Stimulated activated CD4-positive, alpha-beta T cell treated with anti-CD3 and anti-CD28 coated beads, TNF-alpha, amount 100 ng/mL, for 4 hours (primary cell): Measurements from ENCODE around the gene SEZ6L.

ENCODE experiments used
- DNase-seq, 3 experiments: peaks; one replicate each; pipeline ENCODE4 v3.0.0-alpha.2; 2020; ENCODE audit warnings: low read depth in 3 of 3

The SEZ6L gene

DNA sequence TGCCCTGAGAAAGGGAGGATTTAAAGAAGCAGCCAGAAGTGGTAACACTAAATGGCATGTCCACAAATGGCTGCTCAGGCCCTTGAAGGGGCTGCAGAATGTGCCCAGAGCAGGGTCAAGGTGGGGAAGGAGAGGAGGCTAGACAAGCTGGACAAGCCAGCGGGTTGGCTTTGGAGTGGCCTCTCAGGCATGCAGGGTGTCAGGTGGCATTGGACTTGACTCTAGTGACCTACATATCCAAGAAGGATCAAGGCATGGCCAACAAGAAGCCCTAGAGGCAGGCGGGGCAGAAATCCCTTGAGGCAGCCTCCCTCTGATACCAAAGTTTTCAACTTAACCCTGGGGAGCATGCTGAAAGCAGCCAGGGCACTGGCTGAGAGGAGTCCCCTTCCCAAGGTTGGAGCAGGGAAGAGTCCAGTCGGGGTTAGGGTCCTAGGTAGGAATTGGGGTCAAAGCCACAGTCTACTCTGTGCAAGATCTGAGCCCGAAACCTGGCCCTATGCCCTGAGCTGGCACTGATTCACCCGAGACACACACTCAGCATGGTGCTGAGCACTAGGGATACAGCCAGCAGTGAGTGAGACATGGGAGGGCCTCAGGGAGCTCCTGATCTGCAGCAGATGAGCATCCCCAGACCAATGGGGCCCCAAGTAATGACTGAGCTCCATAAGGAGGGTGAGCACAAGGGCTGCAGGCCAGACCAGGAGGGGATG is 164.0 kb downstream of the SEZ6L start:
- DNase-seq, result no peak

DNA sequence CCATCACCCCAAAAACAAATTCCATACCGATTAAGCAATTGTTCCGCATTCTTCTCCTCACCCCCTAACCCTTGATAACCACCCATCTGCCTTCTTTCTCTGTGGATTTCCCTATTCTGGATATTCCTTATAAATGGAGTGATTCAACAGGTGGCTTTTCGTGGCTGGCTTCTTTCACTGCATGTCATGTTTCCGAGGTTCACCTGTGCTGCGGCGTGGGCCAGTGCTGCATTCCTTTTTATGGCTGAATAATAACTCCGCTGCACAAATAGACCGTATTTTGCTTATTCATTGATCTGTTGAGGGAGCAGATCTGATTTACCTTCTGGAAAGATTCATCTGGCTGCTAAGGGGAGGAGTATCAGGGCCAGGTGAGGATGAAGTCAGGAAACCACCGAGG is 165.0 kb downstream of the SEZ6L start:
- DNase-seq, result no peak

DNA sequence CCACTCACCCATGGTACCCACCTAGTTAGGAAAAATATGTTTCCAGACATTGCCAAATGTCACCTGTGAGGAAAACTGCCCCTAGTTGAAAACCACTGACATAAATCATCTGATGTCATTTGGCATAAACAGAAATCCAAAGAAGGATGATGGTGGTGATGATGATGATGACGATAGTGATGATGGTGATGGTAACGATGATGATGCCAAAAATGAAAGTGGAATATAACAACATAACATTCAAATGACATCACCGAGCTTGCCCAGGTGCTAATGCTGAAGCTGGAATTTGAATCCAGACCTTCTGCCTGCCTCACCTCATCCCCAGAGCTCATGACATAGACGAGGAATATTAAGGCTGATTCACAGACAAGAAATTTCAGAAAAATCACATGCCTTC is 167.5 kb downstream of the SEZ6L start:
- no peak for DNase-seq

DNA sequence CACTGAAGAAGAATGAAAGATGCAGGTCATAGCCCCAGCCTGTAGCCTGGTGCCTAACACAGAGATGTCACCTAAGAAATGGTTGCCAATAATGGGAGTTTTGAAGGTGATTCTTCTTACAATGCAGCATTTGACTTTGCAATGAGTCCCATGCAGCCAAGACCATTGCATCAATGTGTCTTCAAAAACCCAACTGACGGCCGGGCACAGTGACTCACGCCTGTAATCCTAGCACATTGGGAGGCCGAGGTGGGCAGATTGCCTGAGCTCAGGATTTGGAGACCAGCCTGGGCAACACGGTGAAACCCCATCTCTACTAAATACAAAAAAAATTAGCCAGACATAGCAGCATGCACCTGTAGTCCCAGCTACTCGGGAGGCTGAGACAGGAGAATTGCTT is 170.5 kb downstream of the SEZ6L start:
- DNase-seq, result no peak

DNA sequence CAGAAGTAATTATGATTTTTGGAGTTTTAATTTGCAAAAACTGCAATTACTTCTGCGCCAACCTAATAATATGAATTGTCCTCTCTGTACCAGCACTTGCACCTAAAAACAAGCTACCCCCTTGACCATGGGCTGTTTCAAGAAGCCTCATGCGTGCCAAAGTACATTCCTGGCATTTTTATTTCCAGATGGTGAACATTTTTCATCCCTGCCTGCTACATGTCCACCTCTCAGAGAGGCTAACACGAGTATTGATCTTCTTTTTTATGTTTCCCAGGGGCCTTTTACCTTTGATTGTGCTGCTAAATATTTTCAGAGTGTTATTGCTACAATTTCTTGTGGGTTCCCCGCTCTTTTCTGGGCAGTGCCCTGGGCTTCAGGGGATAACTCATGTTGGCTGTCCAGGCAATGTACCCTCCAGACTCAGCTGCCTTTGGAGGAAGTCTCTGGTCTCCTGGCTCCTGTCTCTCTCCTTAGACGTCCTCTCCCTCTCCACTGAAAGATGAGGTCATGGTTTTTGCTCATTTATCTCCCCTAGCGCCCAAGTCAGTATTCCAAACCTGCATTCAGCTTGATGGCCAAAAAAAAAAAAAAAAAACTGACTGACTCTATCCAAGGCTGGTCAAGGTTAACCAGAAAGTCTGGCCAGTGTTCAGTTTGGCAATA is 173.6 kb downstream of the SEZ6L start:
- no peak for DNase-seq

DNA sequence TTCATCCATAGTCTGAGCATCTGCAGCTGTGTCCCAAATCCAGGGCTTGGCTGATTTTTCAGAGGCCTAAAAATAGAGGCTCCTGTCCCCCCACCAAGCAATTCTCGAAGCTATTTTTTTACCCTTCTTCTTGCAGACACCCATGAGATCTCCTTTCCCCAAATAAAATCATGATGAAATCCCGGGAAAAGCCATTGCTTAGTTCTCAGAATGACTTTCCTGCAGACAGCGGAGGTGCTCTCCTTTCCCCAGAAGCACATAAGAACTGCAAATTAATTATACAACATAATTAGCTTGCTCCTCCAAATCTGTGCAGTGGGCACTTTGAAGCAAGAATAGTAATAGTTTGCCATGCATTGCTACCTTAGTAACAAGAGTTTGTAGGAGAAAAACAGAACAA is 176.2 kb downstream of the SEZ6L start:
- DNase-seq, result no peak

DNA sequence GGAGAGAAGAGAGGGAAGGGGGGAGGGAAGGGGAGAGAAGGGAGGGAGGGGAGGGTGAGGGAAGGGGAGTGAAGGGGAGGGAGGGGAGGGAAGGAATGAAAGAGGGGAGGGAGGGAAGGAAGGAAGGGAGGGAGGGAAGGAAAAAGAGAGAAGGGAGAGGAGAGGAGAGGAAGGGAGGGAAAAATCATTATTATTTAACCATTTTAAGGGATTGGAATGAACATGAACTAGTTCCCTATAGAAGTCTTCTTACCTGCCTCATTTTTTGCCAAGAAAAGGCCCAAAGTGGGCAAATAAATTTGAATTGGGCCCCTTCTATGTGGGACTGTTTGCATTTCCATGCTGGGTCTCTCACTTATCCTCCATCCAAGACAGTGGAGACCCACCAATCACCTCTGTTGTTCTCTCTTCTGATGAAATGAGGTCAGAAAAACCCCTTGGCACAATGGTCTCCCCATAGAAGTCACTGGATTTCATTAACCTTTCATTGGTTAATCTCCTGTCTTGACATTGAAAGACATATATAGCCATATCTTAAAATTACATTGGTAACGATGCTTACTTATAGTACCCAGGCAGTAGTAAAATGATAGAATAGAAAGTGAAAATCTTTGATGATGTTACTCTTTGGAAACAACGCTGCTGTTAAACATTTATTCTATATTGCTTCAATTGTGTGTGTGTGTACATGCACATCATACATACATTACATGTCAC is 179.7 kb downstream of the SEZ6L start:
- no peak for DNase-seq

DNA sequence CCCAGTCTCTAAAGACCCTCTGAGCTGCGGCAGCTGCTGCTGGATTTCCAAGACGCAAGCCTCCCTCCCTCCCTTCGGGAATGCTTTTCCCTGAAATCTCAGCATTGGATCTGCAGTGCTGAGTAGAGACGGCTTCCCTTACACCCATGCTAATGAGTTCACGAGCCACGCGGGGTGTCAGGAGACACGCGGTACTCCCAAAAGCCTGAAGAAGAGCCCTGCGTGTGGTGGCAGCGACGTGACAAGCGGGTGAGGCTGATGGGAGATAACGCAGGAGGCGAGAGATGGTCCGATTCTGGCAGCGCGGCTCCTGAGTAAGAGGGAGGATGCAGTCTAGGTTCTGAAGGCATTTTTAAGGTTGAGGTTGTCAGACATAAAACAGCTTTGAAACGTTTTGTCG is 185.4 kb downstream of the SEZ6L start:
- no peak for DNase-seq

DNA sequence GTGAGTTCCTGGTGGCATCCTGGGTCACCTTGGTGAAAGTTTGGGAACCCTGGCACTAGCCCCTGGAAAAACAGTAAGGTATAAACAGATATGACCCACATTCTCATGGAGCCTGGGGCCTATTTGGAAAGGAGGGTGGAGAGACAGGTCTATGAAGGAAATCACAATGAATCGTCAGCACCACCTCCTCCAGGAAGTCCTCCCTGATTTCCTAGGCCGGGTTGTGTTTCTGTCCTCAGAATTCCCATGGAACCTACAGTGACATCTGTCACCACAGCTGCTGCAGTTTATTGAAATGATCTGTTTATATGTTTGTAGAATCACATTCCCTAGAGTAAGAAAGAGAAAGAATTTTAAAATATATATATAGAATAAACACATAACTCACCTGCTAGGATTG is 188.0 kb downstream of the SEZ6L start:
- DNase-seq, result no peak

DNA sequence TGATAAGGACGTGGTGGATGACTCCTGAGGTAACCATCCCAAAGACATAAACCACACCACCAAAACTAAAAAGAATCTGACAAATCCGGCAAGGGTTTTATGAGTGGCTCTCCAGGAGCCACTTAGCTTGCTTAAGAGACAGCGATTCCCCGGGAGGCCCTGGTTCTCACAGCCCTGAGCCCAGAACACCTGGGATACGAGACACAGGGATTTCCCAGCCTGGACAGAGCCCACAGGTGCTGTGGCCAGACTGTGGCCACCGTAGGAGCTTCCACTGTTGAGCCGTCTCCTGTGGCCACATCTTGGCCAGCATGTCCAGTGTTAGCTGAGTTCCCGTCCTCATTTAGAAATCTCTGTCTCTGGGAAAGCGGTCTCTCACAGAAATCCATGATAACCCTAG is 188.6 kb downstream of the SEZ6L start:
- no peak for DNase-seq

DNA sequence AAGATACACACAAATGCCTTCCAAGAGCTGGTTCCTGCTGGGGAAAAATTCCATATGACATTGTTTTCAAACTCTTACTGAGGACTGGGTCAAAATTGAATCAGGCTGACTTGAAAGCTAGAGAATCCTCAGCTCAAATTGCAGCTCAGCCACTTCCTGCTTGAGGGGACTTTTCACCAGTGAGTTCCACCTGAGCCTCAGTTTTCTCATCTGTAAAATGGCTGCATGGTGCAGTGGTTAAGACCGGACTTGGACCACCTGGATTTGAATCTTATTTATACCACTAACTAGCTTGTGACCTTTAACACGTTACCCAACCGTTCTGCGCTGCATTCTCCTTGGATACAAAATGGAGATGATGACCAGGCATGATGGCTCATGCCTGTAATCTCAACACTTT is 189.9 kb downstream of the SEZ6L start:
- no peak for DNase-seq

DNA sequence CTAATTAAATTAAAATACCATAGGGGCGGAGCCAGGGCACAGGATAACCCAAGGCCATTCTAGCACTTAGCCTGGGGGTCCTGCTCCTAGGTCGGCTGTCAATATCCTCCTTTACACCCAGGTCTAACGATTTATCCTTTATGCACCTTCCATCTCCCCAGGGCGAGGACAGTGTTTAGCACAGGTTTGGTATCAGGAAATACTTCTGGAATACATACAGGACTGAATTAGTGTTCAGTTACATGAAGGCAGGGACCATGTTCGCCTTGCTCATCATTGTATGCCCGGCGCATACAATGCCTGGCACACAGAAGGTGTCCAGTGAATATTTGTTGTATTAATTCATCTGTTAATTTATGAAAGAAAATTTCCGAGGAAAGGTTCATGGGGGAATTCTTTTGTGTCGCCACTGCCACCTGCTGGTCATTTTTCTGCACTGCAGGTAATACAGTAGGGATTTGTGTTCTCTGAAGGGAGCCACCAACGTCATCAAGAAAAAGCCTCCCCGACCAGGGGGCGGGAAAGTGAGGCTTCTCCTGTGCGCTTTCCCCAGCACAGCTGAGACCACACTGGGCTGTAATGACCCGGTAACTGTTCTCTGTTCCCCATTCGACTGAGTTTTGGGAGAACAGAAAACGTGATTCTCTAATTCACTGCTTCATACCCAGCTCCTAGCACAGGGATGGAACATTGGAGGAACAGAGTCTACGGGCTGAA is 191.1 kb downstream of the SEZ6L start:
- peak; percentile 25 to 54 (median 35) for DNase-seq

DNA sequence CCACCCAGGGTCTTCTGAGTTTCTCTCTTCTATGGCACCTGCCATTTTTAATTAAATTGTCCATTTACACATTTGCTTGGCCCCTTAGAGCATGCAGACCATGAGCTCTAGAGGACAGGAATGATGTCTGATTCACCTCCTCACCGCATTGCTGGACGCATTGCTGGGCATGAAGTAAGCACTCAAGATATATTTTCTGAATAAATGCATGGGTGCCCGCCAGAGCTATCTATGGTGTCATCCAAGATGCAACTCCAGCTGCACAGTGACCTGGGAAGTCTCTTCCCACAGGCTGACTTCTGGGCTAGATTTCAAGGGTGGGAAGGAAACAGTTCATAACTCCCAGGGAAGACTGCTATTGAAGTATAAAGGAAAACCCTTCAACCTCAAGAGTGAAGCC is 193.2 kb downstream of the SEZ6L start:
- DNase-seq, result no peak

DNA sequence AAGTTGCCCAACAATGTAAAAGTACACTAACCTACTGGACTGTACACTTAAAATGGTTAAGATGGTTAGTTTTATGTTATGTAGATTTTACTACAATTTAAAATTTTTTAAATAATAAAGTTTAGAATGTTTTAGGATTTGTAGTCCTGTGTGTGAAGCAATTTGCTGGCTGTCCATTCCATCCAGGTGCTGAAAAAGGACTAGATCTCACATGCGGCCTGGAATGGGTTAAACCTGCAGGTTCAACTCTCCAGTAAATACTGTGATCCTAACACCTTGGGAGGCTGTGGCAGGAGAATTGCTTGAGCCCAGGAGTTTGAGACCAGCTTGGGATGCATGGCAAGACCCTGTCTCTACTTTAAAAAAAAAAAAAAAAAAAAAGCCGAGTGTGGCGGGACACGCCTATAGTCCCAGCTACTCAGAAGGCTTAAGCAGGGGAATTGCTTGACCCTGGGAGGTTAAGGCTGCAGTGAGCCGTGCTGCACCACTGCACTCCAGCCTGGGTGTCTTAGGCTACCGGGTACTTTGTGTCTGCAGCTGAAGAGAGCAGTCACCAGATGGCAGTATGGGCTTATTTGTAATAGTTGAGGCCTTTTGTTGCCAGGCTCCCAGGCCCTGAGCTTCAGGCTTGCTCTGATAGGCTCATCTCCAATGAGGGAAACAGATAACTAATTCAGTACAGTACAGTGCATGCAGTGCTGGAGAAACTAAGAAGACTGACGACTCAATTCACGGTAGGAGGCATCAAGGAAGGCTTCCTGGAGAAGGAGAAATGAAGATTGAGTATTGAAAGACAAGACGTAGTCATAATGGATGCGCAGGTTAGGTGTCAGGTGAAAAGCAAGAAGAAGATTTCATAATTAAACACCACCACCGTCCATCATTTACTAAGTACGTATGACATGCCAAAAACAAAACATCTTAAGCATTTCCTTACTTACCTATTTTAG is 195.1 kb downstream of the SEZ6L start:
- peak in 2 of 3 experiments; percentile 2 to 12 for DNase-seq

DNA sequence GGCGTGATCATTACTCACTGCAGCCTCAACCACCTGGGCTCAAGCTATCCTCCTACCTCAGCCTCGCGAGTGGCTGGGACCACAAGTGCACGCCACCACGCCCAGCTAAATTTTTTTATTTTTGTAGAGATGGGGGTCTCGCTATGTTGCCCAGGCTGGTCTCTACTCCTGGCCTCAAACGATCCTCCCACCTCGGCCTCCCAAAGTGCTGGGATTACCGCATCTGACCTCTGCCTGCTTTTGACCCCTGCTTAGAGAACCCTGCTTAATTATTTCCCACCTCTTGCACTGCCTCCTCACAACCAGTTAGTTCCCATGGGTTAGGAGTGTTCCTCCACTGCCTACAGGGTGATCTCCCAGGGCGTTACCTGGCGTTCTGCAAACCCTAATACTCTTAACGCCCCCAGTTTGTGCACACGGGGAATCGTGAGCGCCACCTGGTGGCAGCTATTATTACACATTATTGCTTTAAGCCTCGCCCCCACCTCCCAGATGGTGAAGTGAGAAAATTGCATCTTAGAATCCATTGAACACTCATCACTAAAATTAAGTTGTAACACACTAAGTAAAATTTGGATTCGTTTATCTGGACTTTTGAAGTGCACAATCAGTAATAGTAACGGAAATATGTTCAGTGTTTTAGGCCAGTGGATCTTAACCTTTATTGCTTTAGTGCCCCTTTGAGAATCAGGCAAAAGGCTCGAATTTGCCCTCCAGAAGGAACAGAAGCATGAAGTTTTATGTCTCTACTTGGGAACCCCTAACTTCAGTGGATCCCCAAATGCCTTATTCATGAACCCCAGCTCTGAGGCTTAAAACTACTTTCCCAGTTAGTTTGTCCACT is 198.4 kb downstream of the SEZ6L start:
- peak; percentile 21 to 38 (median 22) for DNase-seq

DNA sequence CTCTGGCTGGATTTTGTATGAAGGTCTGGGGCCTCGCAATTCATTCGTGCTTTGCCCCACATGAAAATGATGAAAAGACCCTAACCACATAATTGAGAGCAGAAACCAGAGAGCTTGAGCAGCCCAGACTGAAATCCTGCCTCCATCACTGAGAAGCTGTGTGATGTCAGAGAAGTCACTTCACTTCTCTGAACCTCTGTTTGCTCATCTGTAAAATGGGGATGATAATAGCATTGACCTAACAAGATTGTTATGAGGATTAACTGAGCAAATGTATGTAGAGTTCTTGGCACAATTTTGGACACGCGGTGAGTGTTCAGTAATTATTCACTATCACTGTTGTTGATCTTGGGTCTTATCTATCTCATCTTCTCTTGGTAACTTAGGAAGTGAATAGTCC is 203.6 kb downstream of the SEZ6L start:
- no peak for DNase-seq

DNA sequence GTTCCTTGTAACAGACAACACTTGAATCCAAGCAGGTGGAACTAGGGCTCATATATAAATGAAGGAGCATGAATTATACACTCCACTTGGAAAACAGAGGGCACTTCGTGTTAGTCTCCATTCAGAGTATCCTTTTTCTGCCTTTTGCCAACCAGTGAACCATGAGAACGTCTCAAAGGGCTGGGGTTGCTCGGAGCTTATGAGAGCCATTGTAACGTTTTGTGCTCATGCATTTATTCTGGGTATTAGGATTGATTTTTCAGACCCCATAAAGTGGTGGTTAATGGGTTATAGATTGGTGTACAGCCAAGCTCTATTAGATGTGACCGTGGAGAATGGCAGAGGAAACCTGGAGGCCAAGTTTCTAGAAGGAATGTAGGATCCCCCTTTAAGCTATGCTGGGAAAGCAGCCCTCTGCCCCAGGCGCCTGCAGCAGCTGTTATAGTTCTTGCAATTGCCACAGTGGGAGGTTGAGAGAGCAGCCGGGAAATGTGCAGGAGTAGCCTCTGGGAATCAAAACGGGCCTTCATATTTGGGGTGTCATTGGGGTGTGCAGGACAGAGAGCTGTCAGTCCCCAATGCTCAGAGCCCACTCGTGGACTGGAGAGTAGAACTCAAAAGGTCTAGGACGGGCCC is 205.2 kb downstream of the SEZ6L start:
- no peak for DNase-seq

DNA sequence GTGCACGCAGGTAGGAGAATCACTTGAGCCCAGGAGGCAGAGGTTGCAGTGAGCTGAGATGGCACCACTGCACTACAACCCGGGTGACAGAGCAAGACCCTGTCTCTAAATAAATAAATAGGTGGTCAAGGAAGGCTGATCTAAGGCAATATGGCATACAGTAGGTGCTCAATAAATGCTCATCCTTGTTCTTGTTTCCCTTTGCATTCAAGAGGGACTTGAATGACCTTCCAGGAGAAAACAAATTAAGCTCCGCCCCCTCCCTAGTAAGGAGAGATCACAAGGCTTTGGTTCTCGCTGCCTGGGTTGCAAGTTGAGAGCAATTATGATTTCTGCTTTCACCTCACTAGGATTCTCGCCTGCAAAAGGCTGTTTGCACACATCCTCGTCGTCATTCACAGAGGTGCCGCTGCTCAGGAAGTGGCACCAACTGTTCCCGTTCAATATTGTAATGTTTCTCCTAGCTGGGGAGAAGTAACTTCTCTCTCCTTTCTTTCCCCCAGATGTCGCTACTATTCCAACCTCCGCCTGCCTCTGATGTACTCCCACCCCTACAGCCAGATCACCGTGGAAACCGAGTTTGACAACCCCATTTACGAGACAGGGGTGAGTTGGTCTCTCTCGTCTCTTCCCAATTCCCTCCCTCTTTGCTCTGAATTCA is 208.0 kb downstream of the SEZ6L start:
- DNase-seq, result no peak
